ENCODE measurements around the gene HDAC4. TPM values are rescaled to one million over a fixed set of nuclear protein-coding genes. Genes with fewer than 3 reads are reported as not detected.
"Not testable (repeated sequence)": the region's sequence is repeated elsewhere in the genome, so short reads cannot be mapped to it uniquely, and the experiment has no call there.

Gene HDAC4
- total and polyA plus RNA-seq, 9 donors: 7.0 to 74.0 (median 46.3) TPM

DNA sequence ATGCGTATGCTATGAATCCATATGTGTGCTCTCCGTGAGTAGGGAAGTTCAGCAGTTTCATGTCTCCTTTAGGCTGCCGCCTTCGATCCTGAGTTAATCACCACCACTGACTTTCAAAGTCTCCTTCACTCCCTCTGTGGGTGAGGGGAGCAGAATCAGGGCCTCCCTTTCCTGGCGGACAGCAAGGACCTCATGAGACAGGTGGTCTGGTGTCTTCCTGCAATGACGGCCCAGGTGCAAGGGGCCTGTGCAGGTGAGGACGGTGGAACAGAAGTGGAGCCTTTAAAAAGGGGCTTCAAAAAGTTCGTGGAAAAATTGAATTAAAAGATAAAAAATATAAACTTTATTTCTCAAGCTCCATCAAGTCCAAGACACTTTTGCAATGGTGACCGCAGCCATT lies 330.4 kb downstream of the HDAC4 start:
- H3K27me3 ChIP-seq: no peaks in the 10 kb centered on the region
- intact Hi-C loops (cut with DNase I): no loop called here
- H3K36me3 ChIP-seq: no peaks in the 10 kb centered on the region
- no peaks in the 10 kb centered on the region for H3K4me1 ChIP-seq (ENCODE audit: insufficient read depth)
- no peak overlapping the region for H3K4me3 ChIP-seq
- 93 to 95% (median 93%) methylated on average over 9 of the region's 9 CpGs for WGBS, 3 donors
- no peak for TF ChIP-seq POLR2A (IDR thresholded peaks at IDR 0.05)
- TF ChIP-seq, protein P1, sequence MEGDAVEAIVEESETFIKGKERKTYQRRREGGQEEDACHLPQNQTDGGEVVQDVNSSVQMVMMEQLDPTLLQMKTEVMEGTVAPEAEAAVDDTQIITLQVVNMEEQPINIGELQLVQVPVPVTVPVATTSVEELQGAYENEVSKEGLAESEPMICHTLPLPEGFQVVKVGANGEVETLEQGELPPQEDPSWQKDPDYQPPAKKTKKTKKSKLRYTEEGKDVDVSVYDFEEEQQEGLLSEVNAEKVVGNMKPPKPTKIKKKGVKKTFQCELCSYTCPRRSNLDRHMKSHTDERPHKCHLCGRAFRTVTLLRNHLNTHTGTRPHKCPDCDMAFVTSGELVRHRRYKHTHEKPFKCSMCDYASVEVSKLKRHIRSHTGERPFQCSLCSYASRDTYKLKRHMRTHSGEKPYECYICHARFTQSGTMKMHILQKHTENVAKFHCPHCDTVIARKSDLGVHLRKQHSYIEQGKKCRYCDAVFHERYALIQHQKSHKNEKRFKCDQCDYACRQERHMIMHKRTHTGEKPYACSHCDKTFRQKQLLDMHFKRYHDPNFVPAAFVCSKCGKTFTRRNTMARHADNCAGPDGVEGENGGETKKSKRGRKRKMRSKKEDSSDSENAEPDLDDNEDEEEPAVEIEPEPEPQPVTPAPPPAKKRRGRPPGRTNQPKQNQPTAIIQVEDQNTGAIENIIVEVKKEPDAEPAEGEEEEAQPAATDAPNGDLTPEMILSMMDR (IDR thresholded peaks at IDR 0.05): no peak
- TF ChIP-seq EP300 (IDR thresholded peaks at IDR 0.05): no peak
- no peak for DNase-seq
- H3K9me3 ChIP-seq: no peaks in the 10 kb centered on the region
- H3K27ac ChIP-seq: no peak overlapping the region

DNA sequence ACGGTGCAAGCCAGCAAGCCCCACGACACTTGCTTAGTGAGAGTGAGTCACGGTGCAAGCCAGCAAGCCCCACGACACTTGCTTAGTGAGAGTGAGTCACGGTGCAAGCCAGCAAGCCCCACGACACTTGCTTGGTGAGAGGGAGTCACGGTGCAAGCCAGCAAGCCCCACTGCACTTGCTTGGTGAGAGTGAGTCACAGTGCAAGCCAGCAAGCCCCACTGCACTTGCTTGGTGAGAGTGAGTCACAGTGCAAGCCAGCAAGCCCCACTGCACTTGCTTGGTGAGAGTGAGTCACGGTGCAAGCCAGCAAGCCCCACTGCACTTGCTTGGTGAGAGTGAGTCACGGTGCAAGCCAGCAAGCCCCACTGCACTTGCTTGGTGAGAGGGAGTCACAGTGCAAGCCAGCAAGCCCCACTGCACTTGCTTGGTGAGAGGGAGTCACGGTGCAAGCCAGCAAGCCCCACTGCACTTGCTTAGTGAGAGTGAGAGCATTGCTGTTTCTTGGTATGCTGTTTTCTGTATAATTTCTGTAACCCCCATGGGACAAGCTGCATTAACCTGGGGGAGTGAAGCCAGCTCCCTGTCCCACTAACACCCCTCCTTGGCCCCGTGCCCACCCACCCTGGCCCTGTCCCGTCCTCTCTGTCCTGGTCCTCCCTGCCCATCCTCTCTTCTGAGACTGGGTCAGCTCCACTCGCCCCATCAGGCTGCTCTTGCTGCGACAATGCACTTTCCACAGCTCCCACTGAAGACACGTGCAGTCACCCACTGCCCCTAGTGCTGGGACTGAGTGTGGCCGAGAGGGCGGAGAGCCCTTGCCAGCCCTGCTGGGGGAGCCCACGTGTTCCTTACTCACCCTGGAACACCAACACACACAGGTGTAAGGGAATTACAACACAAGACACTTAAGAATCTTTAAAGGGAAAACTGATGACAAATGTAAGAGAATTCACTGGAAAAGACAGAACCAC lies 331.2 kb downstream of the HDAC4 start:
- H3K36me3 ChIP-seq; intact Hi-C loops (cut with DNase I): not testable (repeated sequence)
- WGBS, 3 donors: 82 to 85% (median 84%) methylated on average over 16 to 18 of the region's 18 CpGs

DNA sequence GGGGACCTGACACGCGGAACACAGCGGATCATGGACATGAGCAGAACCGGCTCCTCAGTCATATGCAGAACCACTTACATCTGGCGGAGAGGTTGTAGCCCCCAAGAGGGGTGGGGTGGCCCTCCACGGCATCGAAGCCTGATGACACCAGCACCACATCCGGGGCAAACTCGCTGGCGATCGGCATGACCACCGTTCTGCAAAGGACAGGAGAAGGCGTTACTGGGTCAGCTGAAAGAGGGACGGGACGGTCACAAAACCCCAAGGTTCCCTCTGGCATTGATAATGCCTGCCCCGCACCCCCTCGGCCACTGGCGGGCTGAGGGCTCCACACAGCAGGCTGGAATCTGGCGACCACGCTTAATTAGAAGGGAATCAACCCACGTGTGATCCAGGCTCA lies 332.4 kb downstream of the HDAC4 start:
- H3K27me3 ChIP-seq: no peaks in the 10 kb centered on the region
- no peaks in the 10 kb centered on the region for H3K9me3 ChIP-seq
- 94 to 96% (median 95%) methylated on average over 21 of the region's 21 CpGs for WGBS, 3 donors
- no peak overlapping the region for H3K4me3 ChIP-seq
- H3K4me1 ChIP-seq (ENCODE audit: insufficient read depth): no peaks in the 10 kb centered on the region
- no peak for DNase-seq
- intact Hi-C loops (cut with DNase I): no loop called here
- TF ChIP-seq POLR2A (IDR thresholded peaks at IDR 0.05) (no peak), EP300 (IDR thresholded peaks at IDR 0.05) (no peak)
- TF ChIP-seq, protein P1 (IDR thresholded peaks at IDR 0.05): no peak
- H3K27ac ChIP-seq: no peak overlapping the region
- H3K36me3 ChIP-seq: no peaks in the 10 kb centered on the region

More for the DNA sequence above, 331.2 kb downstream of the HDAC4 start:
- not testable (repeated sequence) for H3K27me3 ChIP-seq; H3K4me1 ChIP-seq (ENCODE audit: insufficient read depth); H3K4me3 ChIP-seq; H3K27ac ChIP-seq; DNase-seq; H3K9me3 ChIP-seq

DNA sequence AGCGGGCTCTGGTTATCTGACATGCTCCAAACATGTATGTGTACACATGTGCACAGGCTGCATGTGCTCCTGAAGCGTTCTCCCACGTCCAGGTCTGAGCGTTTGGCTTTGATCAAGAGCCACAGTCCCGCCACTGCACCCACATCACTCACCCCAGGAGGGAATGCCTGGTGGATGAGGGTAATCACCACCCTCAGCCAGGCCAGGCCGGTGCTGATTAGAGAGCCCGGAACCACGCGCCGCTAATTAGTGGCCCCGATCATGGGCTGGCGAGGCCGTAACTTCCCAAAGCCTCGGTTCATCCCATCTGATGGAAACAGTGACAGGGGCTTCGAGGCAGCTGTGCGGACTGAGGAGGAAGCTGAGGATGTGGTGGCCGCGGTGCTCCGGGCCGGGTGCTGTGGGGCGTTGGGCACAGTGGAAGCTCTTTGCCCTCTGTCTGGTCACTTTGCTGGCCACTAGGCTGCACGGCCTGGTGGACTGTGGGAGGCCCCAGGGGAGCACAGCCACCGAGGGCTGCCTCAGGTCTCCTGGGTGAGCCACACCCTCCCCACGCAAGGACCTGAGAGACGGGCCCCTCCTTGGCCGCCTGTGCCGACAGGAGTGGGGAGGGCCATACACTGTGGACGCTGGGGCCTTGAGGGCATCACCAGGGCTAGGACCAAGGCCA lies 333.5 kb downstream of the HDAC4 start:
- H3K36me3 ChIP-seq: no peaks in the 10 kb centered on the region
- WGBS, 3 donors: 88 to 94% (median 88%) methylated on average over 24 to 28 of the region's 28 CpGs
- H3K4me3 ChIP-seq: no peak overlapping the region
- no peak for DNase-seq
- no peak overlapping the region for H3K27ac ChIP-seq
- no peaks in the 10 kb centered on the region for H3K9me3 ChIP-seq
- H3K4me1 ChIP-seq (ENCODE audit: insufficient read depth): no peaks in the 10 kb centered on the region
- no peak for TF ChIP-seq POLR2A (IDR thresholded peaks at IDR 0.05)
- TF ChIP-seq EP300 (IDR thresholded peaks at IDR 0.05): no peak
- TF ChIP-seq, protein P1 (IDR thresholded peaks at IDR 0.05): no peak
- H3K27me3 ChIP-seq: no peaks in the 10 kb centered on the region
- intact Hi-C loops (cut with DNase I): no loop called here
